GM12892 (cell line): ENCODE measurements around the gene NRTN.

Source experiments
- POLR2A ChIP-seq: IDR thresholded peaks from 2 replicates; pipeline ENCODE4 v1.6.1; 2011; ENCODE audit warnings: low read depth, low read length, control low read depth
- POLR2AphosphoS5 ChIP-seq: IDR thresholded peaks from 2 replicates; pipeline ENCODE4 v1.6.1; 2011; ENCODE audit warnings: low read depth, low read length, control low read depth
- TAF1 ChIP-seq: IDR thresholded peaks from 2 replicates; pipeline ENCODE4 v1.6.1; 2011; ENCODE audit warnings: low read depth, mild to moderate bottlenecking, control low read depth, low read length, borderline replicate concordance

DNA sequence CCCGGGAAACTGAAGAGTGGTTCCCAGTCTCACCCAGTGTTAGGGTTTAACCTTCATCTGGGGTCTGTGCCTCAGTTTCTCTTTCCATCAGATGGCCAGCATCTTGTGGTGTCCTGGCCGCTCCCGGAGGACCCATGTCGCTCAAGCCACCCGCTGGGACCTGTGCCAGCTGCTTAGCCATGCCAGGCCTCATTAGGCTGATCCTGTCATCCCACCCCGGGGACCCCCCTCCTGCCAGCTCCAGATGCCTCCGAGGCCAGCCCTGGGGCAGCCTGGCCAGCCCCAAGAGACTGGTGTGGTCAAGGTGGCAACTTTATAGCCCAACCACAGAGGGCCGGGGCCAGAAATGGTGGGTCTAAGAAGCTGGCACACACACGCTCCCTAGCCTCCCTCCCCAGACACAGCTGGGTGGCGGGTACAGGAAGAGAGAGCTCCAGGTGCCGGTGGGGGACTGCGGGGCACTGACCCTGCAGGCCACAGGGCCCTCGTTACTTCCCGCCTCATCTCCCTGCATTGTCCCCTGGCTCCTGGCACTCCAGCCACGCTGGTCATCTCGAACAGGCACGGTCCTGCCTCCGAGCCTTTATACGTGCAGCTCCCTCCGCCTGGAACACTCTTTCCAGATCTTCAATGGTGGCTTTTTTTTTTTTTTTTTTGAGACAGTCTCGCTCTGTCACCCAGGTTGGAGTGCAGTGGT is 3.4 kb downstream of the NRTN start:
- TF ChIP-seq POLR2AphosphoS5 (no peak), TAF1 (no peak), POLR2A (no peak)
